Erythroblast (primary cell): ENCODE data around the gene PROM2.

Source experiments
- GATA1 ChIP-seq: IDR thresholded peaks from 2 replicates; pipeline ENCODE4 v1.6.1; 2011; ENCODE audit warnings: low read depth, mild to moderate bottlenecking, control low read depth, low read length, moderate library complexity
- POLR2A ChIP-seq: IDR thresholded peaks from 2 replicates; pipeline ENCODE4 v1.6.1; 2011; ENCODE audit warnings: mild to moderate bottlenecking, low read length

- TF ChIP-seq POLR2A (no peak), GATA1 (no peak)
These were observed 6.8 kb downstream of the PROM2 start for GRCh38 chr2:95281071-95281470.
